Activated CD4-positive, alpha-beta T cell treated with anti-CD3 and anti-CD28 coated beads, Interleukin-2, amount 10 ng/mL, durations not matched to agents 7 days and 5 days (primary cell): Measurements from ENCODE around the gene TP53BP1. TPM values are rescaled to one million over a fixed set of nuclear protein-coding genes. Genes with fewer than 3 reads are reported as not detected.
A peak's percentile ranks its signal among the peaks of the same experiment; 100 is the strongest.

Source experiments
- CTCF ChIA-PET: fragments of 350-600 bp; sonication (Branson Sonifier 250); formaldehyde crosslinking; loops from one replicate; lab custom pipeline; 2021; ENCODE audit warnings: antibody characterized with exemption; lab: Charles Lee
- POLR2A ChIA-PET: fragments of 350-600 bp; sonication (Branson Sonifier 250); formaldehyde crosslinking; loops from one replicate; lab custom pipeline; 2021; ENCODE audit warnings: antibody characterized with exemption; lab: Charles Lee
- DNase-seq: peaks from one replicate; pipeline ENCODE4 v3.0.0-alpha.2; 2020
- H3K27ac Mint-ChIP-seq: one replicate; pipeline ENCODE4 v1.8.0; 2021; ENCODE audit warnings: mild to moderate bottlenecking, moderate library complexity, mixed read lengths
- H3K27me3 Mint-ChIP-seq: one replicate; pipeline ENCODE4 v1.8.0; 2021; ENCODE audit warnings: mixed read lengths
- H3K36me3 Mint-ChIP-seq: one replicate; pipeline ENCODE4 v1.8.0; 2021; ENCODE audit warnings: low read depth, mixed read lengths
- H3K4me1 Mint-ChIP-seq: one replicate; pipeline ENCODE4 v1.8.0; 2021; ENCODE audit warnings: mixed read lengths
- H3K4me3 Mint-ChIP-seq: one replicate; pipeline ENCODE4 v1.8.0; 2021; ENCODE audit warnings: mild to moderate bottlenecking, moderate library complexity, mixed read lengths
- H3K9me3 Mint-ChIP-seq: one replicate; pipeline ENCODE4 v1.8.0; 2021; ENCODE audit warnings: mixed read lengths
- total RNA-seq, 2 experiments: library from RNA; stranded (reverse); gene quantifications; one replicate each; pipeline ENCODE4 v1.2.3, GENCODE V29; 2021

Gene TP53BP1
- total RNA-seq, 2 experiments from 2014 or later = 22.9 to 27.9 TPM

DNA sequence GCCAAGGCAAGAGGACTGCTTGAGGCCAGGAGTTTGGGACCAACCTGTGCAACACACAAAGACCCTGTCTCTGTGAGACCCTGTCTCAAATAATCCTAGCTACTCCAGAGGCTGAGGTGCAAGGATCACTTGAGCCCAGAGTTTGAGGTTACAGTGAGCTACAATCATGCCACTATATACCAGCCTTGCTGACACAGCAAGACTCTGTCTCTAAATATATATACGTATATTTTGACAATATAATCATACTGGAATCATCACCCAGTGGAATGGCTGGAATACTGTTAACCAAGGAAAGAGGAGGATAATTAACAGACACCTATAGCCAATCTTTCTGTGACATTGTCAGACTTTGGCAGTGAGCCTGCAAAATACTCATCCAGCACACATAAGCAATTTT lies 15.5 kb upstream of the TP53BP1 start:
- POLR2A ChIA-PET = no interaction called here
- H3K4me1 Mint-ChIP-seq = peaks cover 38% of the 10 kb centered on the region
- peaks cover 7% of the 10 kb centered on the region for H3K36me3 Mint-ChIP-seq
- H3K9me3 Mint-ChIP-seq = no peaks in the 10 kb centered on the region
- no peak for DNase-seq
- CTCF ChIA-PET = interaction anchor here (0.7 kb wide), 1 partner anchor 1623 kb away, joined by 3 read pairs; no protein-coding TSS in a partner anchor
- peak overlapping the region; percentile 62 for H3K27ac Mint-ChIP-seq
- no peak overlapping the region for H3K4me3 Mint-ChIP-seq
- H3K27me3 Mint-ChIP-seq = peaks cover 7% of the 10 kb centered on the region

DNA sequence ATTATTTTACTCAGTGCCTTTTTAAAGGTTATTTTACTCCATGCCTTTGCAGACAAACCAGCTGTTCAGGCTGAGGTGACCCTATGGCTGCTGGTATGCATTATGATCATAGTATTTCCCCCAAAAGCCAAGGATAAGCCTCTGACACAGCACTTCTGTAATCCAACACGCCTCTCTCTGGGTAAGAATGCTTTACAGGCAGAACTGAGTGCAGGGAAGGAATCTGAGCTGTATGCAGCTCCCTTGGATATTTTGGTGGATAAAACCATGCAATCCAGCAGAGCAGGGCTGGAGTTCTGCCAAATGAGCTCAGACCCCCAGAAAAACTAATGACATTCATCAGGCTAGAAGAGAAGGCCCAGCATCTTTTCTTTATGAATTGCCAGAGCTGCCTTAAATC lies 12.8 kb upstream of the TP53BP1 start:
- Mint-ChIP-seq H3K27ac (no peak overlapping the region), H3K36me3 (no peaks in the 10 kb centered on the region), H3K4me3 (no peak overlapping the region), H3K4me1 (peaks cover 16% of the 10 kb centered on the region), H3K27me3 (no peaks in the 10 kb centered on the region), H3K9me3 (no peaks in the 10 kb centered on the region)
- CTCF ChIA-PET = interaction anchor here (1.2 to 2.3 kb wide), 2 partner anchors 9 to 65 kb away, joined by 3 to 9 read pairs; no protein-coding TSS in a partner anchor
- no peak for DNase-seq
- POLR2A ChIA-PET = no interaction called here

DNA sequence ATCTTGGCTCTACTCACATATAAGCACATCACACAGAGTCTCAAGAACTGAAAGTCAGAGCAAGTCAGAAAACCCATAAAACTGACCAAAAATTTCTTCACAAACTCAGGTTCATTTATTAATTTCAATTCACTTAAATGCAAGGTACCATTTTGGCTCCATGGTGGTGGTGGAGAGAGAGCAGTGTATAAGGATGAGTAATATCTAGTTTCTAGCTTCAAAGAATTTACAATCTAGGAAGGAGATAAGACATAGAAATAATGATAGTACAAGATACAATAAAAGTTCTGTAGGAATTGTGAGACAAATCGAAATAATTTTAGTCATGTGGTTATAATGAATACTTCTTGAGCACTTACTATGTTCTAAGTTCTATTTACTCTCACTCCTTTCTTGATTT lies 6.7 kb upstream of the TP53BP1 start:
- no peak overlapping the region for H3K4me3 Mint-ChIP-seq
- CTCF ChIA-PET = interaction anchor here (0.6 to 2.8 kb wide), 2 partner anchors 11 to 59 kb away, joined by 3 to 11 read pairs; no protein-coding TSS in a partner anchor
- H3K36me3 Mint-ChIP-seq = no peaks in the 10 kb centered on the region
- no peak overlapping the region for H3K27ac Mint-ChIP-seq
- no peaks in the 10 kb centered on the region for H3K4me1 Mint-ChIP-seq
- no peak for DNase-seq
- no peaks in the 10 kb centered on the region for H3K9me3 Mint-ChIP-seq
- POLR2A ChIA-PET = no interaction called here
- H3K27me3 Mint-ChIP-seq = no peaks in the 10 kb centered on the region

DNA sequence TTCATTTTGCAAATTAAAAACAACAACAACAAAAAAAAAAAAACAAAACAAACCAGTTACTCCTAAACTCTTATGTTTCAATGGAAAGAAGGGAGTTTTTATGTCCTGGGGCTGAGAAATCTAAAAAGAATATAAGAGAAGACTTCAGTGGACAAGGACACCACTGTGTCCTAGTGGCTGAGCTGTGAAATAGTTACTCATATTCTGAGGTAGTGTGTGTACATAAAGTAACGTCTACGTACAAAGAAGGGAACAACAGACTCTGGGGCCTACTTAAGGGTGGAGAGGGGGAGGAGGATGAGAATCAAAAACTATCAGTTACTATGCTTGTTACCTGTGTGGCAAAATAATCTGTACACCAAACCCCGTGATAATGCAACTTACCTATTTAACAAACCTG lies 6.0 kb upstream of the TP53BP1 start:
- ChIA-PET POLR2A (no interaction called here), CTCF (interaction anchor here (0.6 kb wide), 1 partner anchor 58 kb away, joined by 3 read pairs; no protein-coding TSS in a partner anchor)
- Mint-ChIP-seq H3K27me3 (no peaks in the 10 kb centered on the region), H3K4me1 (peaks cover under 1% of the 10 kb centered on the region), H3K27ac (no peak overlapping the region), H3K9me3 (no peaks in the 10 kb centered on the region), H3K36me3 (no peaks in the 10 kb centered on the region), H3K4me3 (no peak overlapping the region)
- no peak for DNase-seq

DNA sequence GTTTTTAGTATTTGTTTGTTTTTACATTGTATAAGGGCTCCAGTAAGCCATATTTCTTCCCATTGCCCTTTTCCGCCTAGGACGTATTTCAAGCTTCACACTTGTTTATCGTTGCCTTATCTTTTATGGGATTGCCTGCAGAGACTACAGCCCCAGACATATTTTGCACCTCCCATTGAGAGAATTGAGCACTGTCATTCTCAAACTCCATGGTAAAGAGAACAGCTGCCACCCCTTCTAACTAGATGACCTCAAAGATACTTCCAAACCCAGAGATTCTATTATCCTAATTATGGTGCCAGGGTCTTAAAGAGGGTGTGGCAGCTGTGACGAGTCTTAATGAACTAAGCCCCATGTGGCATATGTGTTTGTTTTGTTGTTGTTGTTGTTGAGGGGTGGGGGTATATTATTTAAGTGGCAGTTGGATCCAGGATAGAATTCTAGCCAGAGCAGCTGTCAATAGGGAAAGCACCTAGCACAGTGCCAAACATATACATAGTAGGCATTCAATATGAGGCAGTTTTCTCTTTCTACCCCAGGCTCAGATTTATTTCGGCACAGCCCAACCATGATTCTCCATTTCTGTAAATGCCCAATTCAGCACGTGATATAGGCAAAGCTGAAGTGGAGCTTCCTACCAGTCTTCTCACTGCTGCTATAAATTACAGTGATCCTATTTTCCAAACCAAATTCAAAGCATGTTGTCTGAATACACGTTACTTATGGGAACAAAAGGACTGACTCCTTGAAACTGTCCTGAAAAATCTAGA lies 932 bp upstream of the TP53BP1 start:
- ChIA-PET POLR2A (no interaction called here), CTCF (interaction anchor here (1.0 to 1.3 kb wide), 7 partner anchors 10 to 64 kb away, joined by 3 to 11 read pairs (median 4); partner anchors contain the start of gene MAP1A)
- Mint-ChIP-seq H3K9me3 (no peaks in the 10 kb centered on the region), H3K27me3 (no peaks in the 10 kb centered on the region), H3K27ac (peak overlapping the region; percentile 12), H3K4me1 (peaks cover 27% of the 10 kb centered on the region), H3K4me3 (peak overlapping the region; percentile 89), H3K36me3 (peaks cover 8% of the 10 kb centered on the region)
- no peak for DNase-seq

DNA sequence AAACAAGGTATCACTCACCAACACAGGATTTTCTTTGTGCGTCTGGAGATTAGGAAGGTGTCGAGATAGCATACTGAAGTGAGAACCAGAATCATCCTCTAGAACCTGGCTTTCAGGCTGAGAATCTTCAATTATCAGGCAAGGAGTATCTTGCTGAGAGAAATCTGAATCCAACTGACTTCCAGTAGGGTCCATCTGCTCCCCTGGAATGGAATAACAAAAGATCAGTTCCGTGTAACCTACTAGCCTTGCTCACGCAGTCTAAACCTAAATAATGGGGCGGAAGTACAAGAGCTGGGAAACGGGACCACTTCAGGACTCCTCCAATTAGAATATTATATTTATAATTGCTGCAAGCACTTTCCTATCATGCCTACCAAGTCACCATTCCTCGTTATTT lies 690 bp downstream of the TP53BP1 start:
- Mint-ChIP-seq H3K27ac (peak overlapping the region; percentile 89), H3K9me3 (no peaks in the 10 kb centered on the region), H3K4me3 (peak overlapping the region; percentile 89), H3K4me1 (peaks cover 32% of the 10 kb centered on the region), H3K36me3 (peaks cover 12% of the 10 kb centered on the region), H3K27me3 (no peaks in the 10 kb centered on the region)
- ChIA-PET CTCF (interaction anchor here (0.6 to 1.5 kb wide), 3 partner anchors 10 to 74 kb away, joined by 3 to 4 read pairs (median 3); no protein-coding TSS in a partner anchor), POLR2A (no interaction called here)
- DNase-seq = no peak

DNA sequence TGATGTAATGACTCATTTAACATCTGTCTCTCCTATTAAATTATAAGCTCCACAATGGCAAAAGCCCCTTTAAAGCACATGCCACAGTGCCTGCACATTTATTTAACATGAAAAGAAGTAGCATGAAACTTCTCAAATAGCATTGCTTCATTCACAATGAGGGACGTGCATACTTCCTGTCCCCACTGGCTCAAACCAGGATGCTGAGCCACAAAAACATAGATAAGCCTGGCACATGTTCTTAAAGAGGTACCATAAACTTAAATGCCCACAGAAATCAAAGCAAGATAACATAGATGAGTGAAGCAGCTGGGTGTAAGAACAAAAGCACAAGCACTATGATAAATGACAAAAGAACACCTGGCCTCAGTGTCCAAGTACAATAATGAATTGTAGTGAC lies 3.8 kb downstream of the TP53BP1 start:
- H3K36me3 Mint-ChIP-seq = peaks cover 15% of the 10 kb centered on the region
- no peaks in the 10 kb centered on the region for H3K9me3 Mint-ChIP-seq
- H3K4me3 Mint-ChIP-seq = no peak overlapping the region
- H3K4me1 Mint-ChIP-seq = peaks cover 35% of the 10 kb centered on the region
- H3K27ac Mint-ChIP-seq = peak overlapping the region; percentile 58
- DNase-seq = peak; percentile 24
- ChIA-PET CTCF (interaction anchor here (0.8 kb wide), 1 partner anchor 73 kb away, joined by 3 read pairs; no protein-coding TSS in a partner anchor), POLR2A (no interaction called here)
- H3K27me3 Mint-ChIP-seq = no peaks in the 10 kb centered on the region

DNA sequence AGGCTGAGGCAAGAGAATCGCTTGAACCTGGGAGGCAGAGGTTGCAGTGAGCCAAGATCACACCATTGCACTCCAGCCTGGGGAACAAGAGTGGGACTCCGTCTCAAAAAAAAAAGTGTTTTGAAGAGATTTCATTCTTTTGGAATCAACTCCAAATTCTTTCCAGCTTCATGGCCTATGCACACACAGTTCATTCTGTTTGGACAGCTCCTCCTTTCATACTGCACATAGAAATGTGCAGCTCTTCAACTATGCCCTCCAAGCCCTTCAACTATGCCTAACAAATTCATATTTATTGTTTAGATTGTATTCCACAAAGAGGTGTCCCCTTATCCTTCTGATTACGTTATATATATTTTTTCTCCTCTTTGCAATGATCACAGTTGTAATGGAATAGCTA lies 4.2 kb downstream of the TP53BP1 start:
- POLR2A ChIA-PET = no interaction called here
- no peak overlapping the region for H3K4me3 Mint-ChIP-seq
- H3K36me3 Mint-ChIP-seq = peaks cover 16% of the 10 kb centered on the region

DNA sequence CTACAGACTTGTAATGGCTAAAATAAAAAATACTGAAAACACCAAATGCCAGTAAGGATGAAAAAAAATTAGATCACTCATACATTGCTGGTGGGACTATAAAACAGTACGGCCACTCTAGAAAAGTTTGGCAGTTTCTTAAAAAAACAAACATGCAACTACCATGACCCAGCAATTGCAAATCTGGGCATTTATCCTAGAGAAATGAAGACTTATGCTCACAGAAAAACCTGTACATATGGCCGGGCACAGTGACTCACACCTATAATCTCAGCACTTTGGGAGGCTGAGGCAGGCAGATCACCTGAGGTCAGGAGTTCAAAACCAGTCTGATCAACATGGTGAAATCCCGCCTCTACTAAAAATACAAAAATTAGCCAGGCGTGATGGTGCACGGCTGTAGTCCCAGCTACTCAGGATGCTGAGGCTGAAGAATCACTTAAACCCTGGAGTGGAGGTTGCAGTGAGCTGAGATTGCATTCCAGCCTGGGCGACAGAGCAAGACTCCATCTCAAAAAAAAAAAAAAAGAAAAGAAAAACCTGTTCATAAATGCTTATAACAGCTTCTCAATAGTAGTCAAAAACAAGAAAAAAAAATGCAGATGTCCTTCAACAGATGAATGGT lies 5.6 kb downstream of the TP53BP1 start:
- peaks cover 29% of the 10 kb centered on the region for H3K4me1 Mint-ChIP-seq
- ChIA-PET CTCF (no interaction called here), POLR2A (no interaction called here)
- H3K4me3 Mint-ChIP-seq = no peak overlapping the region
- no peaks in the 10 kb centered on the region for H3K9me3 Mint-ChIP-seq
- H3K36me3 Mint-ChIP-seq = peaks cover 16% of the 10 kb centered on the region
- H3K27ac Mint-ChIP-seq = no peak overlapping the region
- H3K27me3 Mint-ChIP-seq = no peaks in the 10 kb centered on the region
- DNase-seq = no peak

More for the DNA sequence above, 4.2 kb downstream of the TP53BP1 start:
- no peak for DNase-seq
- CTCF ChIA-PET = interaction anchor here (0.8 kb wide), 1 partner anchor 73 kb away, joined by 3 read pairs; no protein-coding TSS in a partner anchor
- peaks cover 35% of the 10 kb centered on the region for H3K4me1 Mint-ChIP-seq
- H3K27ac Mint-ChIP-seq = peak overlapping the region; percentile 58
- no peaks in the 10 kb centered on the region for H3K9me3 Mint-ChIP-seq
- no peaks in the 10 kb centered on the region for H3K27me3 Mint-ChIP-seq

DNA sequence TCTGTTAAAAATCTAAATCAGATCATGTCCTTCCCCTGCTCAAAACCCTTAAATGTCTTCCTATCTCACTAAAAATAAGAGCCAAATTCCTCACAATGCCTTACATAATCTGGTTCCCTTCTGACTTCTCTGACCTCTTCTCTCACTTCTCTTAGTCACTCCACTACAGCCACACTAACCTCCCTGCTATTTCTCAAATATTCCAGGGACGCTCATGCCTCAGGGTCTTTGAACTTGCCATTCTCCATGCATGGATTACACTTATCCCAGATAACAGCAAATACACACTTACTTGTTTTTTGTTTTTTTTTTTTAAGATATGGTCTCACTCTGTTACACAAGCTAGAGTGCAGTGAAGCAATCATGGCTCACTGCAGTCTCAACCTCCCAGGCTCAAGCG lies 8.5 kb downstream of the TP53BP1 start:
- H3K9me3 Mint-ChIP-seq = no peaks in the 10 kb centered on the region
- ChIA-PET CTCF (interaction anchor here (0.5 kb wide), 1 partner anchor 12 kb away, joined by 4 read pairs; no protein-coding TSS in a partner anchor), POLR2A (no interaction called here)
- H3K27ac Mint-ChIP-seq = peak overlapping the region; percentile 5
- peaks cover 19% of the 10 kb centered on the region for H3K4me1 Mint-ChIP-seq
- no peaks in the 10 kb centered on the region for H3K27me3 Mint-ChIP-seq
- DNase-seq = no peak
- no peak overlapping the region for H3K4me3 Mint-ChIP-seq
- peaks cover 11% of the 10 kb centered on the region for H3K36me3 Mint-ChIP-seq

DNA sequence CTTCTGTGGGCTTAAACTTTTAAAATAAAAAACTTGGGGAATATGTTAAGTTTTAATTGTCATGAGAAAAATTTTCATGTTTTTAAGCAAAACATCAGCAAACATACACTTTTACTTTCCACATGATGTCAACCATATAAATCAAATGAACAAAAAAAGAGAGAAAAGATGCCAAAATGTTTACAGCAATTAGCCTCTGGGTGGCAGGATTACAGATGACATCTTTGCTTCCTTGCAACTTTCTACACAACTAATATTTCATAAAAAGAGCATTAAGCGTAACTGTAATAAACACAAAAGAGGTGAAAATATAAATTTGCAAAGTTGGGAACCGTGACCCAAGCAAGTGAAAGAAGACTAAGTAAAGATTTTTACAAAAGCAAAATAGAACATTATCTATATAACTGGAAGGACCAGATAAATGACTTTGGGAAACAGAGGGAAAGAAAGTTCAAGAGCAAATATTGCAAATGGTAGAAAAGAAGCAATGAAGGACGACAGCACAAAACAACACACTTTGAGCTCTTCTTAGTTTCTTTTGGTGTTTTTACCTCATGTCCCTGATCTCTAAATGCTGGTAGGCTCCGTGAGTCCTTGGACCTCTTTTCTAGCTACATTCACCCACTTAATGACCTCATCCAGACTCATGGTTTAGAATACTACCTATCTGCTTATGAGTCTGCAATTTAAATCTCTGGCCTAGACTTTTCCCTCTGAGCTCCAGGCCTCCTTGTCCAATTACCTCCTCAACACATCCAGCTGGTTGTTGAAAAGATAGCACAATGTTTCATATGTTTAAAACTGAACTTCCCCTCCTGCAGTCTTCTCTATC lies 9.4 kb downstream of the TP53BP1 start:
- CTCF ChIA-PET = interaction anchor here (0.5 to 0.7 kb wide), 3 partner anchors 13 to 1105 kb away, joined by 3 to 4 read pairs (median 3); no protein-coding TSS in a partner anchor
- no peaks in the 10 kb centered on the region for H3K9me3 Mint-ChIP-seq
- POLR2A ChIA-PET = no interaction called here

DNA sequence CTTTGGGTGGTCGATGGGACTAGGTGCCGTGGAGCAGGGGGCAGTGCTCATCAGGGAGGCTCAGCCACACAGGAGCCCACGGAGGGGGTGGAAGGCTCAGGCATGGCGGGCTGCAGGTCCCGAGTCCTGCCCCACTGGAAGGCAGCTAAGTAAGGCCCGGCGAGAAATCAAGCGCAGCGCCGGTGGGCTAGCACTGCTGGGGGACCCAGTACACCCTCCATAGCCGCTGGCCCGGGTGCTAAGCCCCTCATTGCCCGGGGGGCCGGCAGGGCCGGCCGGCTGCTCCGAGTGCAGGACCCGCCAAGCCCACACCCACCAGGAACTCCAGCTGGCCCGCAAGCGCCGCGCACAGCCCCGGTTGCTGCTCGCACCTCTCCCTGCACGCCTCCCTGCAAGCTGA lies 19.1 kb downstream of the TP53BP1 start:
- peaks cover 2% of the 10 kb centered on the region for H3K4me1 Mint-ChIP-seq
- CTCF ChIA-PET = no interaction called here
- H3K36me3 Mint-ChIP-seq = peaks cover 40% of the 10 kb centered on the region

More for the DNA sequence above, 9.4 kb downstream of the TP53BP1 start:
- DNase-seq = peak; percentile 10
- no peak overlapping the region for H3K4me3 Mint-ChIP-seq
- peaks cover 16% of the 10 kb centered on the region for H3K36me3 Mint-ChIP-seq
- H3K27me3 Mint-ChIP-seq = no peaks in the 10 kb centered on the region
- H3K4me1 Mint-ChIP-seq = peaks cover 12% of the 10 kb centered on the region
- H3K27ac Mint-ChIP-seq = no peak overlapping the region

More for the DNA sequence above, 19.1 kb downstream of the TP53BP1 start:
- no peaks in the 10 kb centered on the region for H3K27me3 Mint-ChIP-seq
- no peaks in the 10 kb centered on the region for H3K9me3 Mint-ChIP-seq
- POLR2A ChIA-PET = interaction anchor here (0.6 kb wide), 1 partner anchor 40 kb away, joined by 3 read pairs; no protein-coding TSS in a partner anchor
- H3K27ac Mint-ChIP-seq = no peak overlapping the region
- H3K4me3 Mint-ChIP-seq = no peak overlapping the region
- DNase-seq = no peak
